Measurements from ENCODE around the gene YOD1. TPM values are rescaled to one million over a fixed set of nuclear protein-coding genes. Genes with fewer than 3 reads are reported as not detected.

Gene YOD1
- 1 to 10 TPM; 1.8 to 4.0 (median 2.3) TPM for total RNA-seq
- polyA plus RNA-seq = 1 to 10 TPM; 1.1 to 2.4 TPM

GRCh38 chr1:207051191-207051943 lies at the start of gene YOD1:
TSS of gene YOD1 (minus strand) at chr1:207051208. CDS start at chr1:207051030, 178 bp downstream.
- no peak for TF ChIP-seq CTCF (IDR thresholded peaks at IDR 0.05)
- intact Hi-C loops (cut with DNase I) = no loop called here
- Histone ChIP-seq H3K27me3 (no peaks in the 10 kb centered on the region), H3K4me1 (peaks cover 7 to 35% (median 32%) of the 10 kb centered on the region in 3 donors), H3K36me3 (peaks cover 0 to 15% (median 0%) of the 10 kb centered on the region in 3 donors), H3K9me3 (no peaks in the 10 kb centered on the region), H3K27ac (peak within 1 kb of the TSS; percentile 70 to 94 (median 83)), H3K4me3 (peak within 1 kb of the TSS; percentile 67 to 96 (median 88))
- no peak for FAIRE-seq
- peak in 1 of 4 donors; percentile 1 for ATAC-seq
- DNase-seq = peak in 2 of 6 donors; percentile 30 to 46
- WGBS, 2 donors = 27 to 31% methylated on average over 15 of the region's 15 CpGs

GRCh38 chr1:207097871-207098324 lies 46.9 kb upstream of the YOD1 start:
- no peak for TF ChIP-seq CTCF (IDR thresholded peaks at IDR 0.05)
- no peak overlapping the region for H3K27ac ChIP-seq
- H3K9me3 ChIP-seq = no peaks in the 10 kb centered on the region
- no peak overlapping the region for H3K4me3 ChIP-seq
- no peaks in the 10 kb centered on the region for H3K27me3 ChIP-seq
- no peaks in the 10 kb centered on the region for H3K36me3 ChIP-seq
- no peak for ATAC-seq
- intact Hi-C loops (cut with DNase I) = no loop called here
- no peaks in the 10 kb centered on the region for H3K4me1 ChIP-seq
- no peak for FAIRE-seq
- WGBS, 2 donors = 94 to 95% methylated on average over 3 of the region's 3 CpGs
- no peak for DNase-seq

- FAIRE-seq = no peak
- no peak for ATAC-seq
- no peak for DNase-seq
- Histone ChIP-seq H3K4me1 (peaks cover under 1 to 17% (median 8%) of the 10 kb centered on the region in 3 donors), H3K4me3 (no peak overlapping the region), H3K9me3 (no peaks in the 10 kb centered on the region), H3K27ac (no peak overlapping the region), H3K36me3 (no peaks in the 10 kb centered on the region), H3K27me3 (no peaks in the 10 kb centered on the region)
- 67 to 76% methylated on average over 2 of the region's 2 CpGs for WGBS, 2 donors
- intact Hi-C loops (cut with DNase I) = no loop called here
- TF ChIP-seq CTCF (IDR thresholded peaks at IDR 0.05) = no peak
Observed at GRCh38 chr1:207093944-207094343, 42.9 kb upstream of the YOD1 start.

- 73 to 82% methylated on average over 4 of the region's 4 CpGs for WGBS, 2 donors
- FAIRE-seq (no peak), ATAC-seq (no peak)
Observed at GRCh38 chr1:207091200-207091908, 40.3 kb upstream of the YOD1 start.

More at GRCh38 chr1:207091200-207091908, 40.3 kb upstream of the YOD1 start:
- no peak overlapping the region for H3K27ac ChIP-seq
- intact Hi-C loops (cut with DNase I) = no loop called here
- peaks cover 9 to 29% (median 15%) of the 10 kb centered on the region in 3 donors for H3K4me1 ChIP-seq
- H3K9me3 ChIP-seq = no peaks in the 10 kb centered on the region
- TF ChIP-seq CTCF (IDR thresholded peaks at IDR 0.05) = no peak
- no peaks in the 10 kb centered on the region for H3K27me3 ChIP-seq
- H3K36me3 ChIP-seq = no peaks in the 10 kb centered on the region
- no peak for DNase-seq
- no peak overlapping the region for H3K4me3 ChIP-seq
